Body of pancreas (tissue), 4 donors: ENCODE results near the gene LAX1. TPM values are rescaled to one million over a fixed set of nuclear protein-coding genes. Genes with fewer than 3 reads are reported as not detected.

Source experiments
- ATAC-seq: fragments of 150-250 bp; one replicate; pipeline ENCODE4 v1.9.1; 2016
- DNase-seq, 4 donors: peaks; one replicate each; pipeline ENCODE4 v3.0.0-alpha.2; 2019
- H3K27ac ChIP-seq, 4 donors: fragments of 200-600 bp; sonication (generic); 1 replicate in 3 of 4; 2 replicates in 1 of 4; pipeline versions ENCODE4 v1.5.1 to v1.6.1; 2016 to 2019; ENCODE audit warnings: mild to moderate bottlenecking in 1 of 4, mixed read lengths in 1 of 4, moderate library complexity in 1 of 4
- H3K27me3 ChIP-seq, 2 donors: fragments of 200-600 bp; sonication (generic); one replicate each; pipeline ENCODE4 v1.6.0; 2016; ENCODE audit warnings: mild to moderate bottlenecking in 1 of 2
- H3K36me3 ChIP-seq, 2 donors: fragments of 200-600 bp; sonication (generic); replicated peaks in 1 of 2; 2 replicates each; pipeline ENCODE4 v1.5.1; 2016; ENCODE audit warnings: low read depth in 2 of 2; ENCODE audit not compliant: insufficient read depth in 1 of 2
- H3K4me1 ChIP-seq: fragments of 200-600 bp; sonication (generic); one replicate; pipeline ENCODE4 v1.6.0; 2016
- H3K4me3 ChIP-seq, 2 donors: fragments of 200-600 bp; sonication (generic); 1 replicate in 1 of 2; 2 replicates in 1 of 2; pipeline ENCODE4 v1.5.1; 2016 to 2019
- H3K9me3 ChIP-seq, 3 donors: fragments of 200-600 bp; sonication (generic); 1 replicate in 2 of 3; 2 replicates in 1 of 3; pipeline ENCODE4 v1.5.1; 2016
- CTCF ChIP-seq, 7 experiments: fragments of 450-650 bp in 4 of 7; fragments of 200-600 bp in 3 of 7; sonication (generic) in 3 of 7; IDR thresholded peaks; one replicate each; pipeline ENCODE4 v1.5.1; 2016 to 2019; ENCODE audit warnings: antibody characterized with exemption in 7 of 7
- POLR2A ChIP-seq, 3 donors: fragments of 450-650 bp; IDR thresholded peaks; one replicate each; pipeline ENCODE4 v1.6.1; 2016; ENCODE audit warnings: antibody characterized with exemption in 3 of 3, mild to moderate bottlenecking in 2 of 3
- WGBS, 2 donors: methylation state at CpG; one replicate each; pipeline ENCODE4 v1.1.5; 2017; 5-methylcytosine and 5-hydroxymethylcytosine counted together
- intact Hi-C: fragments of 100-400 bp; cut with DNase I; formaldehyde crosslinking; loops from one replicate; pipeline ENCODE4 v1.15.1; 2023
- total RNA-seq, 2 donors: library from RNA; depleted of rRNA; stranded (reverse); fragments of >200 nt; gene quantifications; one replicate each; pipeline ENCODE4 v1.1.0, GENCODE V29; 2016

The LAX1 gene
- total RNA-seq, 2 donors from 2014 or later = under 0.01 TPM; not detected in 1

- no peak for ATAC-seq
These were observed 33.1 kb downstream of the LAX1 start for GRCh38 chr1:203797948-203798655.

GRCh38 chr1:203799157-203799556 lies 34.2 kb downstream of the LAX1 start:
- no peak overlapping the region for H3K27ac ChIP-seq
- ATAC-seq = no peak
- intact Hi-C loops = no loop called here
- H3K36me3 ChIP-seq = no peaks in the 10 kb centered on the region
- H3K27me3 ChIP-seq = no peaks in the 10 kb centered on the region
- no peak for TF ChIP-seq POLR2A (IDR thresholded peaks at IDR 0.05)
- TF ChIP-seq CTCF (IDR thresholded peaks at IDR 0.05) = no peak
- H3K9me3 ChIP-seq = no peaks in the 10 kb centered on the region
- no peak for DNase-seq
- WGBS, 2 donors = 88 to 91% methylated on average over 4 of the region's 4 CpGs
- no peak overlapping the region for H3K4me3 ChIP-seq
- peaks cover 70% of the 10 kb centered on the region for H3K4me1 ChIP-seq

More at GRCh38 chr1:203797948-203798655, 33.1 kb downstream of the LAX1 start:
- no peaks in the 10 kb centered on the region for H3K27me3 ChIP-seq
- no peaks in the 10 kb centered on the region for H3K36me3 ChIP-seq
- 64 to 72% methylated on average over 6 of the region's 6 CpGs for WGBS, 2 donors
- TF ChIP-seq POLR2A (IDR thresholded peaks at IDR 0.05) (no peak), CTCF (IDR thresholded peaks at IDR 0.05) (no peak)
- H3K4me3 ChIP-seq = no peak overlapping the region
- H3K4me1 ChIP-seq = peaks cover 64% of the 10 kb centered on the region
- intact Hi-C loops = no loop called here
- DNase-seq = peak in 3 of 4 donors; percentile 11 to 31 (median 18)
- H3K9me3 ChIP-seq = no peaks in the 10 kb centered on the region
- no peak overlapping the region for H3K27ac ChIP-seq

- Histone ChIP-seq H3K36me3 (no peaks in the 10 kb centered on the region), H3K9me3 (no peaks in the 10 kb centered on the region), H3K4me3 (no peak overlapping the region), H3K4me1 (peaks cover 68% of the 10 kb centered on the region), H3K27me3 (no peaks in the 10 kb centered on the region), H3K27ac (peak overlapping the region in 1 of 4 donors; percentile 37)
- WGBS, 2 donors = 13 to 29% methylated on average over 1 of the region's 1 CpG
- DNase-seq (no peak), ATAC-seq (no peak)
- intact Hi-C loops = no loop called here
- TF ChIP-seq POLR2A (IDR thresholded peaks at IDR 0.05) (no peak), CTCF (IDR thresholded peaks at IDR 0.05) (no peak)
These were observed 35.0 kb downstream of the LAX1 start for GRCh38 chr1:203799971-203800370.

GRCh38 chr1:203805689-203806088 lies 40.7 kb downstream of the LAX1 start:
- Histone ChIP-seq H3K36me3 (peaks cover 0 to 5% of the 10 kb centered on the region in 2 donors), H3K4me1 (peaks cover 26% of the 10 kb centered on the region), H3K4me3 (no peak overlapping the region), H3K27ac (no peak overlapping the region), H3K9me3 (no peaks in the 10 kb centered on the region), H3K27me3 (no peaks in the 10 kb centered on the region)
- DNase-seq = no peak
- TF ChIP-seq POLR2A (IDR thresholded peaks at IDR 0.05) = no peak
- TF ChIP-seq CTCF (IDR thresholded peaks at IDR 0.05) = no peak
- 95 to 98% methylated on average over 7 of the region's 7 CpGs for WGBS, 2 donors
- intact Hi-C loops = no loop called here
- no peak for ATAC-seq

GRCh38 chr1:203807196-203807595 lies 42.2 kb downstream of the LAX1 start:
- Histone ChIP-seq H3K4me3 (no peak overlapping the region), H3K36me3 (peaks cover 0 to 5% of the 10 kb centered on the region in 2 donors), H3K4me1 (peaks cover 14% of the 10 kb centered on the region), H3K9me3 (no peaks in the 10 kb centered on the region), H3K27me3 (no peaks in the 10 kb centered on the region), H3K27ac (no peak overlapping the region)
- WGBS, 2 donors = 93 to 94% methylated on average over 2 of the region's 2 CpGs
- TF ChIP-seq POLR2A (IDR thresholded peaks at IDR 0.05) = no peak
- no peak for TF ChIP-seq CTCF (IDR thresholded peaks at IDR 0.05)
- DNase-seq = no peak
- intact Hi-C loops = no loop called here
- no peak for ATAC-seq
